Fibroblast of lung (primary cell): ENCODE measurements around the gene PACC1.

Experiments used
- EZH2 ChIP-seq: IDR thresholded peaks from 2 replicates; pipeline ENCODE4 v1.5.1; 2012; ENCODE audit warnings: low read length, control low read depth, mild to moderate bottlenecking; ENCODE audit errors: missing control alignments
- TF ChIP-seq, protein P1 (sequence below), 2 donors: IDR thresholded peaks in 1 of 2; conservative IDR thresholded peaks in 1 of 2; 1 replicate in 1 of 2; 2 replicates in 1 of 2; pipeline ENCODE4 v1.5.1; 2011 to 2012; ENCODE audit warnings: low read length in 2 of 2, control low read depth in 1 of 2, inconsistent platforms in 1 of 2, low read depth in 1 of 2, mild to moderate bottlenecking in 1 of 2

DNA sequence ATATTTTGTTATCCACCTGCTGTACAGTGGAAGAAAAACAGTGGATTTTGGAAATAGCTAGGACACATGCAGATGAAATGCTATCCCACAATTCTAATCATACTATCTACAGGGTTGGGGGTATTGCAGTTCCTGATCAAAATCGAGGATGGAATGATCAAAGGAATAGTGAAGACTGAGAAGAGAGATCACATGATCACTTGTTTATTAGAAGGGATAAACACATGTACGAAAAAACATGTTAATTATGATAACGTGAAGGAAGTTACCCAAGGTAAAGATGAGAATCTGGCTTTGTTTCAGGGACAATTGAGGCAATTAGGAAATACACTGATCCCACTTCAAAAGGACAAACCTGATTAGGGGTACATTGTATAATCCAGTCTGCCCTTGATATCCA, 9.2 kb upstream of the PACC1 start:
- TF ChIP-seq, protein P1, sequence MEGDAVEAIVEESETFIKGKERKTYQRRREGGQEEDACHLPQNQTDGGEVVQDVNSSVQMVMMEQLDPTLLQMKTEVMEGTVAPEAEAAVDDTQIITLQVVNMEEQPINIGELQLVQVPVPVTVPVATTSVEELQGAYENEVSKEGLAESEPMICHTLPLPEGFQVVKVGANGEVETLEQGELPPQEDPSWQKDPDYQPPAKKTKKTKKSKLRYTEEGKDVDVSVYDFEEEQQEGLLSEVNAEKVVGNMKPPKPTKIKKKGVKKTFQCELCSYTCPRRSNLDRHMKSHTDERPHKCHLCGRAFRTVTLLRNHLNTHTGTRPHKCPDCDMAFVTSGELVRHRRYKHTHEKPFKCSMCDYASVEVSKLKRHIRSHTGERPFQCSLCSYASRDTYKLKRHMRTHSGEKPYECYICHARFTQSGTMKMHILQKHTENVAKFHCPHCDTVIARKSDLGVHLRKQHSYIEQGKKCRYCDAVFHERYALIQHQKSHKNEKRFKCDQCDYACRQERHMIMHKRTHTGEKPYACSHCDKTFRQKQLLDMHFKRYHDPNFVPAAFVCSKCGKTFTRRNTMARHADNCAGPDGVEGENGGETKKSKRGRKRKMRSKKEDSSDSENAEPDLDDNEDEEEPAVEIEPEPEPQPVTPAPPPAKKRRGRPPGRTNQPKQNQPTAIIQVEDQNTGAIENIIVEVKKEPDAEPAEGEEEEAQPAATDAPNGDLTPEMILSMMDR (conservative IDR thresholded peaks at IDR 0.05 in 1 of 2, IDR thresholded peaks at IDR 0.05 in 1 of 2; ENCODE audit: low read depth in 1 of 2, low read length in 2 of 2), result no peak
- TF ChIP-seq EZH2, result no peak
